ENCODE data around the gene OR12D3.

- no peak for TF ChIP-seq CTCF (IDR thresholded peaks at IDR 0.05; ENCODE audit: low read length)
- TF ChIP-seq EZH2 (IDR thresholded peaks at IDR 0.05; ENCODE audit: borderline replicate concordance, low read length) = no peak
These were observed 42.4 kb downstream of the OR12D3 start for GRCh38 chr6:29332676-29333075.
